ENCODE measurements around the gene SSU72. TPM values are rescaled to one million over a fixed set of nuclear protein-coding genes. Genes with fewer than 3 reads are reported as not detected.

SSU72 gene
- total RNA-seq, 1 experiment from 2014 or later = 179 TPM

GRCh38 chr1:1605724-1606123 is 31.1 kb upstream of the SSU72 start:
- Histone ChIP-seq H3K23me2 (ENCODE audit: insufficient read length, low read depth, low read length, poor library complexity, severe bottlenecking) (no peaks in the 10 kb centered on the region), H3K27me3 (ENCODE audit: insufficient read depth, low read length) (no peaks in the 10 kb centered on the region; the same call in 1 of the 2 replicates), H4K91ac (ENCODE audit: insufficient read length, low read depth, low read length) (no peak overlapping the region), H3K79me1 (ENCODE audit: insufficient read depth, low read depth, low read length, poor library complexity, severe bottlenecking) (no peaks in the 10 kb centered on the region), H3K4ac (ENCODE audit: low read depth, low read length) (no peak overlapping the region), H2AFZ (ENCODE audit: low read length) (no peak overlapping the region), H3K27ac (ENCODE audit: insufficient read length, low read depth, low read length) (no peak overlapping the region), H2BK12ac (ENCODE audit: insufficient read length, low read depth, low read length) (no peak overlapping the region), H3K4me2 (ENCODE audit: insufficient read depth, insufficient read length, low read length) (no peak overlapping the region), H3K18ac (ENCODE audit: insufficient read length, low read depth, low read length) (no peak overlapping the region), H2BK120ac (ENCODE audit: low read depth, low read length, poor library complexity, severe bottlenecking) (no peak overlapping the region), H2BK20ac (ENCODE audit: low read depth, low read length, poor library complexity, severe bottlenecking) (no peak overlapping the region), H2AK5ac (ENCODE audit: insufficient read length, low read length) (no peak overlapping the region), H3K14ac (ENCODE audit: insufficient read depth, low read length) (no peak overlapping the region), H3K9me3 (ENCODE audit: control insufficient read depth, low read depth, low read length) (no peaks in the 10 kb centered on the region), H2BK15ac (ENCODE audit: low read depth, low read length) (no peak overlapping the region), H3K9ac (ENCODE audit: extremely low read depth, insufficient read length, low read length) (no peak overlapping the region), H3K23ac (ENCODE audit: insufficient read length, low read depth, low read length) (no peak overlapping the region), H3T11ph (ENCODE audit: low read length) (no peak overlapping the region), H4K20me1 (ENCODE audit: control insufficient read depth, insufficient read depth, insufficient read length) (no peaks in the 10 kb centered on the region), H3K4me1 (ENCODE audit: insufficient read depth, low read length) (no peaks in the 10 kb centered on the region), H3K79me2 (ENCODE audit: insufficient read depth, low read length) (no peaks in the 10 kb centered on the region), H2BK5ac (ENCODE audit: insufficient read length, low read length) (no peak overlapping the region), H3K56ac (ENCODE audit: insufficient read length, low read depth, low read length) (no peak overlapping the region), H4K8ac (replicated peaks; ENCODE audit: insufficient read length, low read depth, low read length) (no peak overlapping the region), H4K5ac (ENCODE audit: insufficient read length, low read depth, low read length) (no peak overlapping the region)
- no peaks in the 10 kb centered on the region for H3K36me3 Mint-ChIP-seq (ENCODE audit: insufficient read depth in 1 of 3, low read depth in 3 of 3)
- H3K4me3 Mint-ChIP-seq = no peak overlapping the region
- no CpG with 5 or more reads among the region's 17 CpGs for WGBS (ENCODE audit: extremely low coverage, insufficient read length, low lambda C conversion rate)
- TF ChIP-seq CTCF (conservative IDR thresholded peaks at IDR 0.05) = no peak
- H3K27me3 Mint-ChIP-seq (ENCODE audit: low read depth) = peaks cover 39% of the 10 kb centered on the region
- H3K27ac Mint-ChIP-seq = no peak overlapping the region
- no peak for DNase-seq
- peaks cover 0 to under 1% of the 10 kb centered on the region in 2 experiments; a peak in 1 of 4 replicates for H3K4me1 Mint-ChIP-seq
- H3K9me3 Mint-ChIP-seq = no peaks in the 10 kb centered on the region
